Uterus (tissue), 2 donors: ENCODE measurements around the gene YWHAH.

Experiments
- POLR2A ChIP-seq, 2 donors: fragments of 450-650 bp; IDR thresholded peaks; one replicate each; pipeline ENCODE4 v1.6.1; 2016; ENCODE audit warnings: antibody characterized with exemption in 2 of 2, mild to moderate bottlenecking in 1 of 2, moderate library complexity in 1 of 2
- TF ChIP-seq, protein P1 (sequence below), 4 experiments: fragments of 200-600 bp in 2 of 4; fragments of 450-650 bp in 2 of 4; sonication (generic) in 2 of 4; IDR thresholded peaks; one replicate each; pipeline ENCODE4 v1.5.1; 2016 to 2019; ENCODE audit warnings: antibody characterized with exemption in 4 of 4, mild to moderate bottlenecking in 2 of 4, moderate library complexity in 1 of 4

DNA sequence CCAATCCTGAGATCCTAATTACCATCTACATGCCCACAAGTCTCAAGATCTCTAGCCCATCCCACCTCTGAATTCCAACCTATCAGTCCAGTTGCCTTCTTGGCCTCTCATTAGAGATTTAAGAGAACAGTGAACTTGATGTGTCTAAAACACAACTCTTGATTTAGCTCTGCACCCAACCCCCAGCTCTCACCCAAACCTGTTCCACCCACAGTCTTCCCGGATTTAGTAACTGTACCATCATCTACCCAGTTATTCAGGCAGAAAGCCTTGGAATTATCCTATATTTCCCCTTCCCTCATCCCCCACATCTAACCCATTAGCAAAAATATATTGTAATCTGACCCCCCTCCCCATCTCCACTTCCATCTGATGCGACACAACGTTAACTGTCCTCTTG is 24.0 kb upstream of the YWHAH start:
- TF ChIP-seq, protein P1, sequence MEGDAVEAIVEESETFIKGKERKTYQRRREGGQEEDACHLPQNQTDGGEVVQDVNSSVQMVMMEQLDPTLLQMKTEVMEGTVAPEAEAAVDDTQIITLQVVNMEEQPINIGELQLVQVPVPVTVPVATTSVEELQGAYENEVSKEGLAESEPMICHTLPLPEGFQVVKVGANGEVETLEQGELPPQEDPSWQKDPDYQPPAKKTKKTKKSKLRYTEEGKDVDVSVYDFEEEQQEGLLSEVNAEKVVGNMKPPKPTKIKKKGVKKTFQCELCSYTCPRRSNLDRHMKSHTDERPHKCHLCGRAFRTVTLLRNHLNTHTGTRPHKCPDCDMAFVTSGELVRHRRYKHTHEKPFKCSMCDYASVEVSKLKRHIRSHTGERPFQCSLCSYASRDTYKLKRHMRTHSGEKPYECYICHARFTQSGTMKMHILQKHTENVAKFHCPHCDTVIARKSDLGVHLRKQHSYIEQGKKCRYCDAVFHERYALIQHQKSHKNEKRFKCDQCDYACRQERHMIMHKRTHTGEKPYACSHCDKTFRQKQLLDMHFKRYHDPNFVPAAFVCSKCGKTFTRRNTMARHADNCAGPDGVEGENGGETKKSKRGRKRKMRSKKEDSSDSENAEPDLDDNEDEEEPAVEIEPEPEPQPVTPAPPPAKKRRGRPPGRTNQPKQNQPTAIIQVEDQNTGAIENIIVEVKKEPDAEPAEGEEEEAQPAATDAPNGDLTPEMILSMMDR (IDR thresholded peaks at IDR 0.05): no peak
- TF ChIP-seq POLR2A (IDR thresholded peaks at IDR 0.05): no peak
